Measurements from ENCODE around the gene SPATA46. TPM values are rescaled to one million over a fixed set of nuclear protein-coding genes. Genes with fewer than 3 reads are reported as not detected.
A peak's percentile ranks its signal among the peaks of the same experiment; 100 is the strongest.
"Not testable (repeated sequence)": the region's sequence is repeated elsewhere in the genome, so short reads cannot be mapped to it uniquely, and the experiment has no call there.

Gene SPATA46
- total RNA-seq, 1 donor from 2014 or later, result not detected

GRCh38 chr1:162357681-162358266 lies 18.9 kb downstream of the SPATA46 start:
- Histone ChIP-seq H3K4me1 (ENCODE audit: insufficient read depth, low read length) (no peaks in the 10 kb centered on the region), H3K79me2 (ENCODE audit: insufficient read depth, low read length) (no peaks in the 10 kb centered on the region), H3K9ac (ENCODE audit: low read length) (no peak overlapping the region), H4K20me1 (ENCODE audit: insufficient read depth, low read length) (no peaks in the 10 kb centered on the region), H3K4me2 (ENCODE audit: low read length) (no peak overlapping the region), H3K36me3 (ENCODE audit: insufficient read depth, low read length) (no peaks in the 10 kb centered on the region), H3K27ac (ENCODE audit: low read depth, low read length) (no peak overlapping the region), H3K9me3 (ENCODE audit: insufficient read depth, low read depth, low read length) (no peaks in the 10 kb centered on the region), H3K4me3 (ENCODE audit: insufficient read depth, low read depth, low read length) (no peak overlapping the region), H3K27me3 (ENCODE audit: insufficient read depth, low read length) (no peaks in the 10 kb centered on the region), H2AFZ (ENCODE audit: low read depth, low read length) (no peak overlapping the region)
- Mint-ChIP-seq H3K27me3 (ENCODE audit: low read depth, unreplicated experiment) (peaks cover 4% of the 10 kb centered on the region), H3K4me1 (ENCODE audit: low read depth, unreplicated experiment) (peaks cover 8% of the 10 kb centered on the region), H3K36me3 (ENCODE audit: low read depth, unreplicated experiment) (peaks cover 1% of the 10 kb centered on the region), H3K27ac (ENCODE audit: unreplicated experiment) (no peak overlapping the region), H3K4me3 (ENCODE audit: unreplicated experiment) (no peak overlapping the region), H3K9me3 (ENCODE audit: unreplicated experiment) (no peaks in the 10 kb centered on the region)
- FAIRE-seq (no peak), DNase-seq (ENCODE audit: low read depth) (no peak)
- TF ChIP-seq, protein P1, sequence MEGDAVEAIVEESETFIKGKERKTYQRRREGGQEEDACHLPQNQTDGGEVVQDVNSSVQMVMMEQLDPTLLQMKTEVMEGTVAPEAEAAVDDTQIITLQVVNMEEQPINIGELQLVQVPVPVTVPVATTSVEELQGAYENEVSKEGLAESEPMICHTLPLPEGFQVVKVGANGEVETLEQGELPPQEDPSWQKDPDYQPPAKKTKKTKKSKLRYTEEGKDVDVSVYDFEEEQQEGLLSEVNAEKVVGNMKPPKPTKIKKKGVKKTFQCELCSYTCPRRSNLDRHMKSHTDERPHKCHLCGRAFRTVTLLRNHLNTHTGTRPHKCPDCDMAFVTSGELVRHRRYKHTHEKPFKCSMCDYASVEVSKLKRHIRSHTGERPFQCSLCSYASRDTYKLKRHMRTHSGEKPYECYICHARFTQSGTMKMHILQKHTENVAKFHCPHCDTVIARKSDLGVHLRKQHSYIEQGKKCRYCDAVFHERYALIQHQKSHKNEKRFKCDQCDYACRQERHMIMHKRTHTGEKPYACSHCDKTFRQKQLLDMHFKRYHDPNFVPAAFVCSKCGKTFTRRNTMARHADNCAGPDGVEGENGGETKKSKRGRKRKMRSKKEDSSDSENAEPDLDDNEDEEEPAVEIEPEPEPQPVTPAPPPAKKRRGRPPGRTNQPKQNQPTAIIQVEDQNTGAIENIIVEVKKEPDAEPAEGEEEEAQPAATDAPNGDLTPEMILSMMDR (IDR thresholded peaks at IDR 0.05; ENCODE audit: insufficient read depth, low read depth, low read length), result peak; percentile 49
- no peak for TF ChIP-seq EZH2 (IDR thresholded peaks at IDR 0.05; ENCODE audit: insufficient read depth, low read length)

DNA sequence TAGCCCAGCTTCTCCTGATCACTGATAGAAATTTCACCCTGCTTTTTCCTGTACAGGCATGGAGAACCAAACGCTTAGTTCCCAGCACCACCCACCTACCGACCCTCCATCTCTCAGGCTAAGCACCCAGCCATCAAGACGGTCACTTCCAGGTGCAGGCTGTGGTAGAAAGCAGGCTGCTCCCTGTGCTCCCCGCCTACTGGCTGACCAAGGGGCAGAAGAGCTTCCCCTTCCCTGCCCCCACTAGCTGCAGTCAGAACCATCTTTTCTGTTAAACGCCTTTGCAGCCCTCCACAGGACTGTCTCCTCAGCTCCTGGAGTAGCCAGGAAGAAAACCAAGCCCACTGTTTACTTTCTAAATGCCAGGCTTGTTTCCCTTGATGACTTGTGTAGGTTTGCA lies 23.0 kb downstream of the SPATA46 start:
- peaks cover 32% of the 10 kb centered on the region for H3K4me1 Mint-ChIP-seq (ENCODE audit: low read depth, unreplicated experiment)
- no peak overlapping the region for H3K4me2 ChIP-seq (ENCODE audit: low read length)
- H3K9me3 ChIP-seq (ENCODE audit: insufficient read depth, low read depth, low read length), result no peaks in the 10 kb centered on the region
- H3K4me1 ChIP-seq (ENCODE audit: insufficient read depth, low read length), result peaks cover 14% of the 10 kb centered on the region
- H3K79me2 ChIP-seq (ENCODE audit: insufficient read depth, low read length), result no peaks in the 10 kb centered on the region
- no peak overlapping the region for H3K4me3 Mint-ChIP-seq (ENCODE audit: unreplicated experiment)
- H4K20me1 ChIP-seq (ENCODE audit: insufficient read depth, low read length), result no peaks in the 10 kb centered on the region
- no peak overlapping the region for H3K27ac ChIP-seq (ENCODE audit: low read depth, low read length)
- H3K36me3 ChIP-seq (ENCODE audit: insufficient read depth, low read length), result no peaks in the 10 kb centered on the region
- H3K36me3 Mint-ChIP-seq (ENCODE audit: low read depth, unreplicated experiment), result peaks cover 1% of the 10 kb centered on the region
- no peaks in the 10 kb centered on the region for H3K27me3 ChIP-seq (ENCODE audit: insufficient read depth, low read length)
- no peak for DNase-seq (ENCODE audit: low read depth)
- no peak overlapping the region for H3K9ac ChIP-seq (ENCODE audit: low read length)
- peaks cover 1% of the 10 kb centered on the region for H3K27me3 Mint-ChIP-seq (ENCODE audit: low read depth, unreplicated experiment)
- no peaks in the 10 kb centered on the region for H3K9me3 Mint-ChIP-seq (ENCODE audit: unreplicated experiment)
- no peak overlapping the region for H3K27ac Mint-ChIP-seq (ENCODE audit: unreplicated experiment)
- no peak for FAIRE-seq
- TF ChIP-seq, protein P1 (IDR thresholded peaks at IDR 0.05; ENCODE audit: insufficient read depth, low read depth, low read length), result no peak
- TF ChIP-seq EZH2 (IDR thresholded peaks at IDR 0.05; ENCODE audit: insufficient read depth, low read length), result no peak
- H2AFZ ChIP-seq (ENCODE audit: low read depth, low read length), result no peak overlapping the region
- H3K4me3 ChIP-seq (ENCODE audit: insufficient read depth, low read depth, low read length), result no peak overlapping the region

GRCh38 chr1:162353078-162353477 lies 23.6 kb downstream of the SPATA46 start:
- TF ChIP-seq, protein P1 (IDR thresholded peaks at IDR 0.05; ENCODE audit: insufficient read depth, low read depth, low read length), result no peak
- no peak for TF ChIP-seq EZH2 (IDR thresholded peaks at IDR 0.05; ENCODE audit: insufficient read depth, low read length)
- no peaks in the 10 kb centered on the region for H3K27me3 ChIP-seq (ENCODE audit: insufficient read depth, low read length)
- peaks cover 1% of the 10 kb centered on the region for H3K27me3 Mint-ChIP-seq (ENCODE audit: low read depth, unreplicated experiment)
- no peak overlapping the region for H3K4me3 ChIP-seq (ENCODE audit: insufficient read depth, low read depth, low read length)
- FAIRE-seq, result no peak
- H3K4me3 Mint-ChIP-seq (ENCODE audit: unreplicated experiment), result no peak overlapping the region
- H3K4me1 Mint-ChIP-seq (ENCODE audit: low read depth, unreplicated experiment), result peaks cover 32% of the 10 kb centered on the region
- H3K4me2 ChIP-seq (ENCODE audit: low read length), result no peak overlapping the region
- H3K4me1 ChIP-seq (ENCODE audit: insufficient read depth, low read length), result peaks cover 14% of the 10 kb centered on the region
- H3K9ac ChIP-seq (ENCODE audit: low read length), result no peak overlapping the region
- H4K20me1 ChIP-seq (ENCODE audit: insufficient read depth, low read length), result no peaks in the 10 kb centered on the region
- H3K36me3 ChIP-seq (ENCODE audit: insufficient read depth, low read length), result no peaks in the 10 kb centered on the region
- H3K27ac ChIP-seq (ENCODE audit: low read depth, low read length), result no peak overlapping the region
- no peaks in the 10 kb centered on the region for H3K9me3 ChIP-seq (ENCODE audit: insufficient read depth, low read depth, low read length)
- H3K79me2 ChIP-seq (ENCODE audit: insufficient read depth, low read length), result no peaks in the 10 kb centered on the region
- H3K9me3 Mint-ChIP-seq (ENCODE audit: unreplicated experiment), result no peaks in the 10 kb centered on the region
- H2AFZ ChIP-seq (ENCODE audit: low read depth, low read length), result no peak overlapping the region
- DNase-seq (ENCODE audit: low read depth), result no peak
- peaks cover 1% of the 10 kb centered on the region for H3K36me3 Mint-ChIP-seq (ENCODE audit: low read depth, unreplicated experiment)
- no peak overlapping the region for H3K27ac Mint-ChIP-seq (ENCODE audit: unreplicated experiment)

- not testable (repeated sequence) for H3K9ac ChIP-seq (ENCODE audit: low read length); H3K27me3 Mint-ChIP-seq (ENCODE audit: low read depth, unreplicated experiment); H3K9me3 Mint-ChIP-seq (ENCODE audit: unreplicated experiment); FAIRE-seq; DNase-seq (ENCODE audit: low read depth); H3K36me3 Mint-ChIP-seq (ENCODE audit: low read depth, unreplicated experiment); H3K36me3 ChIP-seq (ENCODE audit: insufficient read depth, low read length); H3K27me3 ChIP-seq (ENCODE audit: insufficient read depth, low read length); H3K9me3 ChIP-seq (ENCODE audit: insufficient read depth, low read depth, low read length); H3K4me3 Mint-ChIP-seq (ENCODE audit: unreplicated experiment); H3K4me3 ChIP-seq (ENCODE audit: insufficient read depth, low read depth, low read length); H3K79me2 ChIP-seq (ENCODE audit: insufficient read depth, low read length); H3K27ac ChIP-seq (ENCODE audit: low read depth, low read length); H3K4me2 ChIP-seq (ENCODE audit: low read length); H2AFZ ChIP-seq (ENCODE audit: low read depth, low read length); H4K20me1 ChIP-seq (ENCODE audit: insufficient read depth, low read length); H3K27ac Mint-ChIP-seq (ENCODE audit: unreplicated experiment)
- peaks cover 21% of the 10 kb centered on the region for H3K4me1 ChIP-seq (ENCODE audit: insufficient read depth, low read length)
- H3K4me1 Mint-ChIP-seq (ENCODE audit: low read depth, unreplicated experiment), result peaks cover 32% of the 10 kb centered on the region
These were observed 24.8 kb downstream of the SPATA46 start for GRCh38 chr1:162351874-162352273.
